ENCODE measurements around the gene TFG.
A peak's percentile ranks its signal among the peaks of the same experiment; 100 is the strongest.
"Not testable (repeated sequence)": the region's sequence is repeated elsewhere in the genome, so short reads cannot be mapped to it uniquely, and the experiment has no call there.

The TFG gene

GRCh38 chr3:100708989-100709841 lies at the start of gene TFG:
Gene TFG (plus strand): TSS chr3:100709494. CDS start chr3:100713686, 4,192 bp downstream.
- peak; percentile 95 for DNase-seq

DNA sequence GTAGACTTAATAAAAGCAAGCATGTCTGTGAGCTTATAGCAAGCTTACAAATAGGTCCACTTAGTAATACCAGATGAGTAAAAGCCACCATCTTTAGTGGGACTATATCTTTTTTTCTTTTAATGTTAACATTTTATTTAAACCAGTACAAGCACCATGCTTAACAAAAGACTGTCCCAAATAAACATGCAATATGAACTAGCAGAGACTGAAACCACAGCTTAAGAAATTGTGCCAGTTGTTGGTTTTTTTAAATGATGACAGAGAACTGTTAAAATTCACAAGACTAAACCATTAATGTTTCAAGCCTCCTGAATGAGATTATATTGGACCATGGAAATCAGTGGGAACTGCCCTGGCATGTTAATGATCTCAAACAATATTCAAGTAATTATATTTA lies 48.0 kb upstream of the TFG start:
- not testable (repeated sequence) for DNase-seq

GRCh38 chr3:100662113-100662823 lies 47.0 kb upstream of the TFG start:
- DNase-seq: peak; percentile 54

- DNase-seq: no peak
These were observed 44.1 kb upstream of the TFG start for GRCh38 chr3:100665230-100665629.

DNA sequence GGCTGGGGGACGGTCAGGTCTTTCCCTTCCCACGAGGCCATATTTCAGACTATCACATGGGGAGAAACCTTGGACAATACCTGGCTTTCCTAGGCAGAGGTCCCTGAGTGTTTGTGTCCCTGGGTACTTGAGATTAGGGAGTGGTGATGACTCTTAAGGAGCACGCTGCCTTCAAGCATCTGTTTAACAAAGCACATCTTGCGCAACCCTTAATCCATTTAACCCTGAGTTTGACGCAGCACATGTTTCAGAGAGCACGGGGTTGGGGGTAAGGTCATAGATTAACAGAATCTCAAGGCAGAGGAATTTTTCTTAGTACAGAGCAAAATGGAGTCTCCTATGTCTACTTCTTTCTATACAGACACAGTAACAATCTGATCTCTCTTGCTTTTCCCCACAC lies 42.6 kb upstream of the TFG start:
- not testable (repeated sequence) for DNase-seq

- not testable (repeated sequence) for DNase-seq
These were observed 42.0 kb upstream of the TFG start for GRCh38 chr3:100667316-100667715.

GRCh38 chr3:100670995-100671394 lies 38.3 kb upstream of the TFG start:
- not testable (repeated sequence) for DNase-seq

DNA sequence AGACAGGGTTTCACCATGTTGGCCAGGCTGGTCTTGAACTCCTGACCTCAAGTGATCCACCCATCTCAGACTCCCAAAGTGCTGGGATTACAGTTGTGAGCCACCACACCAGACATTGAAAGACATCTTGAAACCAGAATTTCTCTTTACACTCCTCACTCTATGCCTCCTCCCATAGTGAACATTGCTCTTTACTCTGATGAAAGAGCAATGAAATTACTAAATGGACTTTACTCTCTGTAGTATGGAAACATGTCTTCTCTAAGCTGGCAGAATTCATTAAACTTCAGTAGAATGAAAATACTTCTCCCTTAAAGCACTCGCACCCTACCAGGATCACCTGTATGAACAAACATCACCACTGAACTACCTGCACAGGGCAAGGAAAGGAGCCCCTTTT lies 27.8 kb upstream of the TFG start:
- no peak for DNase-seq

- no peak for DNase-seq
These were observed 27.0 kb upstream of the TFG start for GRCh38 chr3:100682056-100682853.

DNA sequence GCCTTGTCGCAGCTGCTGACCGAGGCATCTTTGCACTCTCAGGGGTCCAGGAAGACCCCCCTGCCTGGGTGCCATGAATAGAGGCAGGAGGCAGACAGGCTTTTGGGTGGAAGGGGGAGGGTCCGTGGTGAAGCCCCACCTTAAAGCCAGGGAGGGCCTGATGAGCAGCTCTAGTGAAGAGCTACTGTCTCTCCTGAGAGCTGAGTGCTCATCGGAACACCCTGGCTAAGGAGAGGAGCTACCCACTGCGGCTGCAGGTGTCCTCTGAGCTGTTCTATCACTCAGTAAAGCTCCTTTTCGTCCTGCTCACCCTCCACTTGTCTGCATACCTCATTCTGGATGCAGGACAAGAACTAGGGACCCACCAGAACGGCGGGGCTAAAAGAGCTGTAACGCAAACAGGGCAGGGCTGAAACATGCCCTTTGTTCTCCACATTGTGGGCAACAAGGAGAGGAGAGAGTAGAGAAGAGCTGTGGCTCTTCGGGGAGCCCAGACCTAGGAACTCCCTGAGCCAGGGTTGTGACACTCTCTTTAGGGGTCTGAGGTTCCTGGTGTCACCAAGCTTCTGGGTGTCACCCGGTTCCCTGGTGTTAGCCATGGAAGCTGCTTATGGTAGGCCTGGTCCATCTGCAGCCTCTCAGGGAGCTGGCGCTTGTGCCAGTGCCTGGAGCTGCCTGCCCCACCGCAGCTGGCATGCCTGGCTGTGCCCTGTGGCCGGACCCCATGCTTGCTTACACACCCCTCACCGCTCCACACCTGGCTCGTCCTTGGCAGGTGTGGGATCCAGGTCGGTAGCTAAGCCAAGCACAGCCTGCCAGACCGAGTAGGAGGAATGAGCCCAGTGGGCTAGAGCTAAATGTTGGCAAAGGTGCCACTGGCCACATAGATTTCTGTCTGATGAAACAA lies 26.2 kb upstream of the TFG start:
- no peak for DNase-seq

- DNase-seq: no peak
These were observed 16.1 kb upstream of the TFG start for GRCh38 chr3:100693225-100693624.

DNA sequence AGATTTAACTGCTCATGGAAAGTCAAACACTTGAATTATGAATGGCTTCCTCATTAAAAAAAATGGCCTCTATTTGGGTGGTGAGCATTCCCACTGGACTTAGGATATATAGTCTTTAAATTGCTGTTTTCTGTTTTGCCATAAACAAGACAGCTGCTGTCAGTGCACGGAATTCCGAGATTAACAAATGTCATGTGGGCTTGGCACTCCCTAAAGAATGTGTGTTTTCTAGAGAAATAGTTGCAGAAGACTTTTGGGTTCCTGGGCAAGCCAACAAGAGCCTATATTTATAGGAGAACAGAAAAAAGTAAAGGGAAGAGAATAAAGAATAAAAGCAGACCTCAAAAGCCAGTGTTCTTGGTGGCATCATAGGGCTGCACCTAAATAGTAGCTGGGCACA lies 13.6 kb upstream of the TFG start:
- no peak for DNase-seq

GRCh38 chr3:100696161-100696560 lies 13.1 kb upstream of the TFG start:
- DNase-seq: no peak

DNA sequence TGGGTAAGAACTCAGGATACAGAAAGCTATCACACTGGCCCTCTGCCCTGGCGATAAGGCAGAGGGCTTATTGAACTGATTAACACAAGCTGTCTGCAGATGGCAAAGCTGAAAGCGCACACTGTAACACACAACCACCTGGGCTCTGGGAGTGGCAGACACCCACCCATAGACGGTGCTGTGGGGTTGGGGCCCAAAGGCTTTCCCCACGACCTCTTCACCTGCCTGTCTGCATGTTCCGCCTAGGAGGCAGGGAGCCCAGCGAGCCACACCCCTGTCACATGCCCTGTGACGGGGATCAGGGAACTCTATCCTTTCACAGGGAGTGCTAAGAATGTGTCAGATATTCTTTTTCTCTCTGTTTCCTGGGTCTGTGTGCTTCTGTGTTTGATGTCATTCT lies 12.1 kb upstream of the TFG start:
- DNase-seq: no peak

DNA sequence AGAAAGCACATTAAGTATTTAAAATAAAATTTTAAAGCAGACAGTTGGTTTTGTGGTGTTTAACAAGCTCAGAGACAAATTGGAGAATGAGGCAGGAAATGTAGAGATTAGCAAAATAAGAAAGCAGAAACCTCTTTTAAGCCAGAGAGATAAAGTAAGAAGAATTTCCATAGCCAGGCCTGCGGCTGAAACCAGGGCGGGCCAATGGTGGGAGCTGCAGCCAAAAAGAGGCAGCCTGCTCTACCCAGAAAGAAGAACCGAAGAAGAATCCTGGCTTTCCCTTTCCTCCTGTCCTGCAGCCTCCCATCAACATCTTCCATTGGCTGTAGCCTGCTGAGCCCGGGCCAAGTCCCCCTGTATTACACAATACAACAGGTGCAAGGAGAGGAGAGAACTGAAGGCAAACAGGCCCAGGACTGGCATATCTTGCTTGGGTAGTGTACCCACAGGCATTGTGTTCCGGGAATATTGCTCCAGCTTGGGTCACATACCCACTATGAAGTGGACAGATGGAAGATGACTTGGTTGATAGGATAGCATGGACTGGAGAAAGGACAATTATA lies 11.5 kb upstream of the TFG start:
- DNase-seq: no peak

DNA sequence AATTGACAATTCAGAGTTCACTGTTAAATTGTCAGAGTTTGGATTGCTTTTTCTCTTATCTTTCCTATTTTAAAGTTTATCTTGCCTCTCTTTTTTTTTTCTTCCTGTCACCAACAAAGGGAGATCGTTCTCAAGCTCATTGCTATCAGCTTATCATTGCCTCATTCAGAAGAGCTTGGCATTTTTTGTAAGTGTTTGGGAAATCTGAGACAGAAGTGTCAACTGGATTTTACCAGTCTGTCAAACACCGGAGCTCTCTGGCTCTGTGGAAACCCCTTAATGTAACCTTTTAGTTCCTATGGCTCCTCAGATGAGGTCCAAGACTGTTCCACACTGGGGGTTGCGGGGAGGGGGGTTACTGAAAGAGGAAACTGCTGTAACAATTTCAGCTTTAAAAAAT lies 10.6 kb upstream of the TFG start:
- DNase-seq: no peak

DNA sequence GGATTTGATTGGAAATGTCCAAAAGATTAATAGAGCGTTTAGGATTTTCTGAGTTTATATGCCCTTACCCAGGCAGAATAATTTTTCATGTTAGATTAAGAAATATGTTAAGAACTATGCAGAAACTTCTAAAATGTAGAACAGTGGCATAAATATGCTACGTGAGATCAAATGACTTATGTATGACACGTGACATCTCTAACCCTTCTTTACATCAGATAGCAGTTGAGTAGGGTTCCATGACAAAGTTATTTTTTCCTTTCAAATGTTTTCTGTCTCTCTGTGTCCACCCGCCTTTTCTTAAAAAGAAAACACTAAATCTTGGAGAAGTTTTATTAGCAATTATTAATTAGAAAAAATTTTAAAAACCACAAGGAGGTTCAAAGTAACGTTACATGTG lies 8.6 kb upstream of the TFG start:
- DNase-seq: no peak

- no peak for DNase-seq
These were observed 7.0 kb upstream of the TFG start for GRCh38 chr3:100702082-100702979.

GRCh38 chr3:100702980-100703345 lies 6.3 kb upstream of the TFG start:
- no peak for DNase-seq

DNA sequence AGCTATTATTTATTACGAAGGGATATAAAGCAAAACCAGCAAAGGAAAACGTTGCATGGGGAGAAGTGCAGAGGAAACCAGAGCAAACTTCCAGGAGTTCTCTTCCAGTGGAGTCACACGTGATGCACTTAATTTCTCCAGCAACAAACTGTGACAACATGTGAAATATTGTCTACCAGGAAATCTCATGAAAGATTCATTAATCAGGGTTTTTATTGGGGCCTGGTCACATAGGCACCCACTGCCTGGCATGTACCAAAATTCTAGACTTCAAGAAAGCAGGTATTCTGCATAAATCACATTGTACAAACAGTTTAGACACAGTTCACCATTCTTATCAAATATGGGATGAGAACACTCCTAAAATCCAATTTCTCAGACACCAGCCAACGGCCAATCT lies 5.4 kb upstream of the TFG start:
- DNase-seq: no peak

DNA sequence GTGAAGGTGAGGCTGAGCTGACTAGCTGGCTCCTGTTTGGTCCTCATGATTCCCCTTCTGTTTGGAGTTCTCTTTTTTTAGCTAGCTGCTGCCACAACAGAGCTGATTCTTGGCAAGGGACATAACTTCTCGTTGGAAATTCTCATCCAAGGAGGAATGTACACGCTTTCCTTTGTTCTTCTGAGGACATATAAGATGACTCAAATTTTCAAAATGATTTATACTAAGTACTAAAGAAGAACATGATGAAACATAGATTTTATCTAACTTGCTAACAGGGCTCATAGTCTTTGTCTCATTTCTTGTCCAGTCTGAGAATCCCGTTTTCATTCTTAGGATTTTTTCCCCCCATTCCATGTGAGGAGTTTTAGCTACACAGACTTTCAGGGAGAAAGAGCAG lies 2.9 kb upstream of the TFG start:
- DNase-seq: no peak
